Measurements from ENCODE around the gene CDC42BPG. TPM values are rescaled to one million over a fixed set of nuclear protein-coding genes. Genes with fewer than 3 reads are reported as not detected.

CDC42BPG gene
- total RNA-seq, 1 experiment from 2014 or later: 14.5 TPM

DNA sequence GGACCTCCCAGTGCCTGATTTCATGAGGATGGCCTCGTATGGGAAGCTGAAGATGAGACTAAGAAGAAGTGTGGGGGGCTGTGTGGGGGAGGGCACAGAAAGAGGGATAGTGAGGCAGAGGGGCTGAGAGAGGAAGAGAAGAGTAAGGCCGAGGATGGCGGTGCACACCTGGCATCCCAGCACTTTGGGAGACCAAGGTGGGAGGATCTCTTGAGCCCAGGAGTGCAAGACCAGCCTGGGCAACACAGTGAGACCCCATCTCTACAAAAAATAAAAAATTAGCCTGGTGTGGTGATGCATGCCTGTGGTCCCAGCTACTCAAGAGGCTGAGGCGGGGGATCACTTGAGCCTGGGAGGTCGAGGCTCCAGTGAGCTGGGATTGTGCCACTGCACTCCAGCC, 47.4 kb upstream of the CDC42BPG start:
- no peak overlapping the region for H3K27ac ChIP-seq (ENCODE audit: low read length)
- ATAC-seq: no peak
- no peak overlapping the region for H3K4me2 ChIP-seq (ENCODE audit: low read length)
- intact Hi-C loops (cut with micrococcal nuclease): no loop called here
- H3K9ac ChIP-seq (ENCODE audit: low read length): no peak overlapping the region
- ChIA-PET CTCF (interaction anchor here (1.0 kb wide), 1 partner anchor 43 kb away, joined by 5 read pairs; no protein-coding TSS in a partner anchor), POLR2A (ENCODE audit: unreplicated experiment) (no interaction called here)
- H3K27me3 ChIP-seq (ENCODE audit: low read length): no peaks in the 10 kb centered on the region
- no peaks in the 10 kb centered on the region for H3F3A ChIP-seq (ENCODE audit: low read length, unreplicated experiment)
- no TSS peak for BruUV-seq (replicated peaks)
- H3K36me3 ChIP-seq (ENCODE audit: low read depth, low read length): no peaks in the 10 kb centered on the region
- H3K4me3 ChIP-seq (ENCODE audit: low read length): no peak overlapping the region
- DNase-seq: no peak
- H3K9me3 ChIP-seq (ENCODE audit: low read length): no peaks in the 10 kb centered on the region
- H3K4me1 ChIP-seq (ENCODE audit: insufficient read depth, low read length): peaks cover 13% of the 10 kb centered on the region
- H3K9me2 ChIP-seq (replicated peaks; ENCODE audit: low read length): no peaks in the 10 kb centered on the region
- no peaks in the 10 kb centered on the region for H3K79me2 ChIP-seq (ENCODE audit: low read length)
- TF ChIP-seq, protein P1, sequence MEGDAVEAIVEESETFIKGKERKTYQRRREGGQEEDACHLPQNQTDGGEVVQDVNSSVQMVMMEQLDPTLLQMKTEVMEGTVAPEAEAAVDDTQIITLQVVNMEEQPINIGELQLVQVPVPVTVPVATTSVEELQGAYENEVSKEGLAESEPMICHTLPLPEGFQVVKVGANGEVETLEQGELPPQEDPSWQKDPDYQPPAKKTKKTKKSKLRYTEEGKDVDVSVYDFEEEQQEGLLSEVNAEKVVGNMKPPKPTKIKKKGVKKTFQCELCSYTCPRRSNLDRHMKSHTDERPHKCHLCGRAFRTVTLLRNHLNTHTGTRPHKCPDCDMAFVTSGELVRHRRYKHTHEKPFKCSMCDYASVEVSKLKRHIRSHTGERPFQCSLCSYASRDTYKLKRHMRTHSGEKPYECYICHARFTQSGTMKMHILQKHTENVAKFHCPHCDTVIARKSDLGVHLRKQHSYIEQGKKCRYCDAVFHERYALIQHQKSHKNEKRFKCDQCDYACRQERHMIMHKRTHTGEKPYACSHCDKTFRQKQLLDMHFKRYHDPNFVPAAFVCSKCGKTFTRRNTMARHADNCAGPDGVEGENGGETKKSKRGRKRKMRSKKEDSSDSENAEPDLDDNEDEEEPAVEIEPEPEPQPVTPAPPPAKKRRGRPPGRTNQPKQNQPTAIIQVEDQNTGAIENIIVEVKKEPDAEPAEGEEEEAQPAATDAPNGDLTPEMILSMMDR (conservative IDR thresholded peaks at IDR 0.05; ENCODE audit: low read depth, low read length): no peak
- TF ChIP-seq EZH2 (IDR thresholded peaks at IDR 0.05; ENCODE audit: low read length, unreplicated experiment): no peak
- TF ChIP-seq EZH2phosphoT487 (IDR thresholded peaks at IDR 0.05; ENCODE audit: borderline replicate concordance, low read length): no peak
- no peak overlapping the region for H2AFZ ChIP-seq (ENCODE audit: low read length)
- no peaks in the 10 kb centered on the region for H4K20me1 ChIP-seq (ENCODE audit: low read length)

DNA sequence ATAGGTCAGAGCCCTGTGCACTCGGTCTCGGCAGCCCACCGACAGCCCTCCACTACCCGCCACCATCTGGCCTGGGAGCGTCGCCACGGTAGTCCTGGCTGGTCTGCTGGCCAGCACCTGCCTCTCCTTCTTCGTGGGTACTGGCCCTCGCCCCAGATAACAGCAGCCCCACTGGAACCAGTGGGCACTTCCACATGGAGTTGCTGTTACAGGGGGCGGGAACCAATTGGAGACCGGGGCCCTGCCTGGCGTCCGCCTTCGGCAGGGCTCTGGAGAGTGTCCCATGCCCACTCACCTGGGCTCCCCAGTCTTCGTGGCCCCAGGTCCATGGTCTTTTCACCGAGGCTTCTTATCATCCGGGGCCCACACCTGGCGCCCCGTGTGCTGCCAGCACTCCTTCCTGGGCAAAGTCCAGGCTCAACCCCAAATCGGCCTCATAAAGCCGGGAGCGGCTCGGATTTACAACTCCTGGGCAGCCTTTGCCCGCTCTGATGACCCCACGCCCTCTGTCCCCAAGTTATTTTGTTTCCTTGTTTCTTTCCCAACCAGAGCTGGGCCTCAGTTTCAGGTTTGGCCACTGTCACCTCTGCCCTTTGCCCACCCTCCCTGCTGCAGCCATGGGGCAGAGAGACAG, 46.9 kb upstream of the CDC42BPG start:
- ATAC-seq (no peak), DNase-seq (no peak)
- no peaks in the 10 kb centered on the region for H3K9me2 ChIP-seq (replicated peaks; ENCODE audit: low read length)
- no peak overlapping the region for H3K4me3 ChIP-seq (ENCODE audit: low read length)
- no peaks in the 10 kb centered on the region for H3K36me3 ChIP-seq (ENCODE audit: low read depth, low read length)
- H3K79me2 ChIP-seq (ENCODE audit: low read length): no peaks in the 10 kb centered on the region
- H3K27me3 ChIP-seq (ENCODE audit: low read length): no peaks in the 10 kb centered on the region
- no peaks in the 10 kb centered on the region for H3F3A ChIP-seq (ENCODE audit: low read length, unreplicated experiment)
- intact Hi-C loops (cut with micrococcal nuclease): no loop called here
- no peak overlapping the region for H3K4me2 ChIP-seq (ENCODE audit: low read length)
- H4K20me1 ChIP-seq (ENCODE audit: low read length): no peaks in the 10 kb centered on the region
- no peak overlapping the region for H3K9ac ChIP-seq (ENCODE audit: low read length)
- H3K9me3 ChIP-seq (ENCODE audit: low read length): no peaks in the 10 kb centered on the region
- H3K27ac ChIP-seq (ENCODE audit: low read length): no peak overlapping the region
- ChIA-PET CTCF (no interaction called here), POLR2A (ENCODE audit: unreplicated experiment) (no interaction called here)
- no TSS peak for BruUV-seq (replicated peaks)
- no peak overlapping the region for H2AFZ ChIP-seq (ENCODE audit: low read length)
- TF ChIP-seq EZH2 (IDR thresholded peaks at IDR 0.05; ENCODE audit: low read length, unreplicated experiment) (no peak), EZH2phosphoT487 (IDR thresholded peaks at IDR 0.05; ENCODE audit: borderline replicate concordance, low read length) (no peak)
- peaks cover 13% of the 10 kb centered on the region for H3K4me1 ChIP-seq (ENCODE audit: insufficient read depth, low read length)

DNA sequence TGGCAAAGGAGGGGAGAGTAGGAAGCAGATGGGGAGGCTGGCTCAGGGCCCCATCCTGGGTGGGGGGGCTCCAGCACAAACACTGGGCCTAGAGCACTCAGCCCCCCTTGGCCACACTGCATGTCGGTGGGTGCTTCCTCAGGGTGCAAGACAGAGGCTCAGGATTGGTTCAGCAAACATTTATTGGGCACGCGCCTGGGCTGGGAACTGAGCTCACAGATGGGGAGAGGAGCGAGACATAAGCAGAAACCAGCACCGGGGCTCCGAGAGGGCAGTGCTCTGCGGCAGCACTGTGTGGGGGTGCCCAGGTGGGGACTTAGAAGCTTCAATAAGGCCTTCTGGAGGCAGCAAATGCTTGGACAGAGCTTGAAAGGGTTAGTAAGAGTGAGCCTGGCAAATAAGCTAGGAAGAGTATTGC, 46.1 kb upstream of the CDC42BPG start:
- no peak for ATAC-seq
- Histone ChIP-seq H3K4me3 (ENCODE audit: low read length) (no peak overlapping the region), H3F3A (ENCODE audit: low read length, unreplicated experiment) (no peaks in the 10 kb centered on the region), H3K79me2 (ENCODE audit: low read length) (no peaks in the 10 kb centered on the region), H3K9me2 (replicated peaks; ENCODE audit: low read length) (no peaks in the 10 kb centered on the region), H3K36me3 (ENCODE audit: low read depth, low read length) (no peaks in the 10 kb centered on the region), H3K9ac (ENCODE audit: low read length) (no peak overlapping the region), H3K27me3 (ENCODE audit: low read length) (no peaks in the 10 kb centered on the region), H3K4me1 (ENCODE audit: insufficient read depth, low read length) (peaks cover 20% of the 10 kb centered on the region), H3K9me3 (ENCODE audit: low read length) (no peaks in the 10 kb centered on the region), H2AFZ (ENCODE audit: low read length) (no peak overlapping the region), H3K4me2 (ENCODE audit: low read length) (no peak overlapping the region), H4K20me1 (ENCODE audit: low read length) (no peaks in the 10 kb centered on the region), H3K27ac (ENCODE audit: low read length) (no peak overlapping the region)
- BruUV-seq (replicated peaks): no TSS peak
- CTCF ChIA-PET: interaction anchor here (0.6 kb wide), 1 partner anchor 125 kb away, joined by 3 read pairs; no protein-coding TSS in a partner anchor
- TF ChIP-seq, protein P1 (conservative IDR thresholded peaks at IDR 0.05; ENCODE audit: low read depth, low read length): no peak
- no peak for TF ChIP-seq EZH2phosphoT487 (IDR thresholded peaks at IDR 0.05; ENCODE audit: borderline replicate concordance, low read length)
- no peak for TF ChIP-seq EZH2 (IDR thresholded peaks at IDR 0.05; ENCODE audit: low read length, unreplicated experiment)
- DNase-seq: no peak
- intact Hi-C loops (cut with micrococcal nuclease): no loop called here
- POLR2A ChIA-PET (ENCODE audit: unreplicated experiment): no interaction called here

Measured in PC-3 (cell line).